Epithelial cell of proximal tubule (primary cell): ENCODE results near the gene HOXA5. TPM values are rescaled to one million over a fixed set of nuclear protein-coding genes. Genes with fewer than 3 reads are reported as not detected.

ENCODE experiments used
- DNase-seq: peaks from one replicate; pipeline ENCODE4 v3.0.0-alpha.2; 2011; ENCODE audit warnings: low read depth
- H3K4me3 ChIP-seq: 2 replicates; pipeline ENCODE4 v1.5.1; 2011; ENCODE audit warnings: low read depth, mild to moderate bottlenecking, low read length
- total RNA-seq: library from RNA; depleted of rRNA; stranded (reverse); fragments of >200 nt; gene quantifications from 2 replicates; pipeline ENCODE4 v1.2.3, GENCODE V29; 2015
- TF ChIP-seq, protein P1 (sequence below): conservative IDR thresholded peaks from 2 replicates; pipeline ENCODE4 v1.5.1; 2012; ENCODE audit warnings: low read depth, mild to moderate bottlenecking, low read length

Gene HOXA5
- total RNA-seq, 1 donor from 2014 or later, result 47.6 TPM

DNA sequence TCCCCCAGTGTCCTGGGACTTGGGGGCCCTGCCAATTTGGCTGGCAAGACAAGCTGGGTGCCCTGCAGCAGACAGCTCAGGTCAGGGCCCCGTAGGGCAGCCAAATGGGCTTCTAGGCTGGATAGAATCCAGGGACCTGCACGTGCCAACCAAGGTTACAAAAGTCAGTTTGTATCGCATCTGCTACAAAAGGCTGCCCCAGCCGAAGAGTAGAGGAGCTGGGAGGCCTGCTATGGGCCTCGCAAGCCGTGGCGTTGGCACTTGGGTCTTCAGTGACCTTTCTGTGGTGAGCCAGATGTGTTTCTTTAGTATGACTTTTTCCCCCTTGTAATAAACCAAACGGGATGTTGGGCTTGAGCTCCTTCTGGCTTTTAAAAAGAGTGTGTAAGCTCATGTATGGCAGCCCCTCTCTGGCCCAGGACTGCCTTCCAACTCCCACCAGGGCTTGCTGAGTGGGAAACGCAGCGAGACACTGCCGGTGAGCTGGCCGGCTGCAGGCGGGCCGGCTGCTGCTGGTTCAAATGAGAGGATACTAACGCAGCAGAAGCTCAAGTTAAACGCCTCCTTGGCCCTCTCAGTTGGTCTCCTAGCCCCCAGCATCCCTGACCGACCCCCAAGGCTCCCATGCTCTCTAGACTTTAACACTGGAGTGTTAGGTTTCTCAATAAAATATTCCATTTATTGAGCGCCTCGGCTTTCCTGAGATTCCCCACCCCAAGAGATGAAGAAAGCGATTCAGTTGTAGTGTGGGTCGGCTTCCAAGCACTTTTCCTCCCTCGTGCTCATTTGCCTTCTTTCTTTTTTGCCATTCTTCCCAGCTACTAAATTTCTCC is 33.7 kb upstream of the HOXA5 start:
- DNase-seq, result no peak
- peak overlapping the region; percentile 64 for H3K4me3 ChIP-seq
- TF ChIP-seq, protein P1, sequence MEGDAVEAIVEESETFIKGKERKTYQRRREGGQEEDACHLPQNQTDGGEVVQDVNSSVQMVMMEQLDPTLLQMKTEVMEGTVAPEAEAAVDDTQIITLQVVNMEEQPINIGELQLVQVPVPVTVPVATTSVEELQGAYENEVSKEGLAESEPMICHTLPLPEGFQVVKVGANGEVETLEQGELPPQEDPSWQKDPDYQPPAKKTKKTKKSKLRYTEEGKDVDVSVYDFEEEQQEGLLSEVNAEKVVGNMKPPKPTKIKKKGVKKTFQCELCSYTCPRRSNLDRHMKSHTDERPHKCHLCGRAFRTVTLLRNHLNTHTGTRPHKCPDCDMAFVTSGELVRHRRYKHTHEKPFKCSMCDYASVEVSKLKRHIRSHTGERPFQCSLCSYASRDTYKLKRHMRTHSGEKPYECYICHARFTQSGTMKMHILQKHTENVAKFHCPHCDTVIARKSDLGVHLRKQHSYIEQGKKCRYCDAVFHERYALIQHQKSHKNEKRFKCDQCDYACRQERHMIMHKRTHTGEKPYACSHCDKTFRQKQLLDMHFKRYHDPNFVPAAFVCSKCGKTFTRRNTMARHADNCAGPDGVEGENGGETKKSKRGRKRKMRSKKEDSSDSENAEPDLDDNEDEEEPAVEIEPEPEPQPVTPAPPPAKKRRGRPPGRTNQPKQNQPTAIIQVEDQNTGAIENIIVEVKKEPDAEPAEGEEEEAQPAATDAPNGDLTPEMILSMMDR, result no peak

DNA sequence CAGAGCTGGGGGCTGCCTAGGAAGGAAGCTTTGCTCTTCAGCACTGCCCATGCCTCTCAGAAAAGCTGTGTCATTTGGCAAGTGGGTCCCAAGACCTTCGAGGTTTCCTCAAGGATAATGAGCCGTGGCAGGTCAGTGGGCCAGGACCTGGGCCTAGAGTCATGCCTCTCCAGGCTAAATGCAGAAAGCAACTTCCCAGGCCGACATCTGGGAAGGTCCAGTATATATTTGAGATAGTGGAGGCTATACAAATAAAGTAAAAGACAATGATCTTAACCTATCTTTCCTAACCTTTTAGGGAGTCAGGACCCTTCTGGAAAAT is 33.0 kb upstream of the HOXA5 start:
- no peak for DNase-seq
- H3K4me3 ChIP-seq, result peak overlapping the region; percentile 13
- TF ChIP-seq, protein P1, result no peak

DNA sequence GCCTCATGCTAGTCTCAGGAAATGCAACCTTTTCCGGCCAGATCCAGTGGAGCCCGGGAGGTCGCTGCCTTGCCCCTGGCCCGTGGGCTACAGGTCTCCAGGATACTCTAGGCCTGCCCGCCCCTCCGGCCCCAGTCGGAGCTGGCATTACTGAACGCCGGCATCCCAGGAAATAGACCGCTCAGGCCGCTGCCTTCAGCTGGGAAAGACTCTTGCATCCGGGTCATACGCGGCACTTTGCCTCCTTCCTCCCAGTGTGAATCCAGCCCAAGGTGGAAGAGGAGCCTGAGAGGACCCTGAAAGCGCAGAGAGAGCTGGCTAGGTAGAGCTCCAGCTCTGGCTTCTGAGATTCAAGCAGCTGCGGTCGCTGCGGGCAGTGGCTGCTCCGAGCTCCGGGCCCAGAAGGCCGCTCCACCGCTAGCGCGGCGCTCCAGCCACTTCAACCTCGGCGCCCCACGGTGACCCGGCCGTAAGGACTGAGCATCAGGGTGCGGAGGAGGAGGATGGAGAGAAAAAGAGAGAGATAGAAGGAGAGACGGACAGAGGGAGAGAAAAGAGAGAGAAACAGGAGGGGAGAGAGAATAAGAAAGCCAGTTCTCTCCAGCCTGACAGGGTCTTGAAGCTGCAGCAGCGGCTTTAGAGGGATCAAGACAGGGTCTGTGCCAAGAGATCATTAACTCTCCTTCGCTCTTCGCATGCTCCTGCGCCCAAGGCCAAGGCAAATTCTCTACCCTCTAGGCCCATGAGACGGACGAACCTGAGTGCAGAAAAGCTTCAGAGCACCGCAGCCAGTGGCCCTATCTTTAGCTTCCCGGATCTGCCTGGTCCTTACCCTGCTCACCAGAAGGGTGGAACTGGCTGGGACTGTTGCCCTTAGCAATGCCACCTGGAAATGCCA is 32.4 kb upstream of the HOXA5 start:
- DNase-seq, result no peak
- H3K4me3 ChIP-seq, result peak overlapping the region; percentile 13
- TF ChIP-seq, protein P1, result no peak

DNA sequence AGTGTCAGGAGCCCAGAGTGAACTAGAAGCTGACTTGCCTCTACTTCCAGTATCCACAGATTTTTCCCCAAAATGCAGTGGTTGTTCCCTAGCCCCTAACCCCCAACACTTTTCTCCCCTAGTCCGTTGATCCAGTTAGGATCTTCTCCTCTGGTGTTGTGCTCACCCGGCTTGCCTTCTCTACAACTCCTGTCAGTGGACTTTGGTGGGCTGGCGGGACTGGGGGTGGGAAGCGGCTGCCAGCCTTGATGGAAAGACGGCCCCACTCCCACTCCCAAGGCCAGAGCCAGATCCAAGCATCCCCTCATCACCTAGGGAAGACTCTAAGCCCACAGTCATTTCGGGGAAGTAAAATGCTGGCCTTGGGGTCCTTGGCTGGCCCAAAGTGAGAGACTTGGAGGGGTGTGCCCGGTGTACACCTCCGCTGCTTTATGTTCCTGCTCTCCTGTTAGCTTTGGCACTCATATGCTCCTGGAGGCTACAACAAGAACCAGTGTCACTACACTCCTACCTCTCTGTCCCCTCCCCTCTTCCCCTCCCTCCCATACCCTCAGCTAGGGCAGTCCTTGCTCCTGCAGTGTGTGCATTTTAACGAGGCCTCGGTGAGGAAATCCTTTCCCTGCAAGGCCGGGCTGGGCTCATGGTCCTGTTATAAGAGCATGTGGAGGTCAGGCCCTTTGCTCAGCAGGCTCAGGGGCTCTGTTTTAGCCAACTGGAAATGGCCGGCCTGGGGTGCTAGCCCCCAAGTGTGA is 31.6 kb upstream of the HOXA5 start:
- TF ChIP-seq, protein P1, result no peak
- H3K4me3 ChIP-seq, result peak overlapping the region; percentile 74
- DNase-seq, result no peak

DNA sequence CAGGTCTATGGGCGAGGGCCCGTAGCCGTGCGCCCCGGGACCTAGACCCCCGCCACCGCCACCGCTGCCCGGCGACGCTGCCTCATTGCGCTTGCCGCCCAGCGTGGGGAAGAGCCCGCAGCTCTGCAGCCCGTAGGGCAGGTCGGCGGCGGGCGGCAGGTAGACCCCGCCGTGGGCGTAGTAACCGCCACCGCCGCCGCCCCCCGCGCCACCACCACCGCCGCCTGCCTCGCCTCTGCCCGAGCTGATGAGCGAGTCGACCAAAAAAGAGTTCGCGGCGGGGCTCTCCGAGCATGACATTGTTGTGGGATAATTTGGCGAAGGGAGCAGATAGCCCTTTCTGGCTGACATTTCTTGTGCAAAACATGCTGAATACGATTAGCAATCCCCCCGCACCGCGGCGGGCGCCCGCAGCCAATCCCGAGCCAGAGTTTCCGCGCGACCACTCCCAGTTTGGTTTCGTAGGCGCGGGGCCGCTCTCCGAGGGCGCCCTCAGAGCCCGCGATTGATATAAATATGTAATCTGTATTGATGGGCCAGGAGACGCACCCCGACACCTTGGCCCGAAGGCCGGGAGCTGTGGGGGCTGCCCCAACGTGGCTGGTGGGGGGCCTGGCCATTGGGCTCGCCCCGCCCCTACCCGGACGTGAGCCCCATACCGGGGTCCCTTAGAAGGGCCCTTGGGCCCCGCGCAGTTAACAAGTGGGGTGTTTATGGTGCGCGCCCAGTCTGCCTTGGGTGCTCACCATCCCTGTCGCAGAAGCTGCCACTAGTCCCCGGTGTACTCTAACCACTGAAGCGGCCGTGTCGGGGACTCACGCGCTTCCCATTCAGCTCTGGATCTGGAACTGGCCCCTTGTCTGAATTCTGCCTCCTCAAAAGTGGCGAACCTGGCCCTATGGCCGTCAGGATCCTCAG is 30.7 kb upstream of the HOXA5 start, which contains the start of gene HOXA10:
TSS of gene HOXA10 (minus strand) at position 365 of the 918 bp plus-strand sequence. CDS start at position 351, 14 bp downstream.
- TF ChIP-seq, protein P1, result no peak
- DNase-seq, result no peak
- peak within 1 kb of the TSS; percentile 74 for H3K4me3 ChIP-seq

DNA sequence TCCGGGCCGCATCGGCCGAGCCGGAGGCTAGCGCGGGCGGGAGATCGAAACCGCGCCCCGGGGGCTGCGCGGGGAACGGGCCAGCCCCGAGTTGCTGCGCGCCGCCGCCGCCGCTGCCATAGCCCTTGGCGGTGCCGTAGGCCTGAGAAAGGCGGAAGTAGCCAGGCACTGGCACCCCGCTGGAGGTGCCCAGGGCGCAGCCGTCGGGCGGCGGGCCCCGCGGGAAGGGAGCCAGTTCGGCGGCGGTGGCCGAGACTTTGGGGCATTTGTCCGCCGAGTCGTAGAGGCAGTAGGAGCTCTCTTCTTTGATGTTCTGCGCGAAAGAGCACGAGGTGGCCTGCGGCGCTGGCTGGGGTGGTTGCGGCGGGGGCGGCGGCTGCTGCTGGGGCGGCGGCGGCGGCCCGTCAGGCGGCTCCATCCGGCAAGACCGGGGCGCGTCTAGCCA is 30.1 kb upstream of the HOXA5 start:
- no peak for DNase-seq
- peak overlapping the region; percentile 74 for H3K4me3 ChIP-seq
- TF ChIP-seq, protein P1, result no peak
